ENCODE data around the gene PARP15.

DNA sequence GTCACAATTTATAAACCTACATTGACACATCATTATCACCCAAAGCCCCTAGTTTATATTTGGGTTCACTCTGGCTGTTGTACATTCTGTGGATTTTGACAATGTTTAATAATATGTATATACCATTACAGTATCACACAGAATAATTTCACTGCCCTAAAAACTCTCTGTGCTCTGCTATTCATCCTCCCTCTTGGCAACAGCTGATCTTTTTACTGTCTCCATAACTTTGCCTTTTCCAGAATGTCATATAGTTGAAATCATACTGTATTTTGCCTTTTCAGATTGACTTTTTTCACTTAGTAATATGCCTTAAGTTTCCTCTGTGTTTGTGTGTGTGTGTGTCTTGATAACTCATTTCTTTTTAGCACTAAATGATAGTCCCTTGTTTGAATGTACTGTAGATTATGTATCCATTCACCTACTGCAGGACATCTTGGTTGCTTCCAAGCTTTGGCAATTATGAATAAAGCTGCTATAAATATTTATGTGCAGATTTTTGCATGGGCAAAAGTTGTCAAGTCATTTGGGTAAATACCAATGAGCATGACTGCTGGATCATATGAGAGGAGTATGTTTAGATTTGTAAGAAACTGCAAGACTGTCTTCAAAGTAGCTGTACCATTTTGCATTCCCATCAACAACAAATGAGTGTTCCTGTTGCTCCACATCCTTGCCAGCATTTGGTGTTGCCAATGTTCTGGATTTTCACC is 9.5 kb downstream of the PARP15 start:
- TF ChIP-seq, protein P1, sequence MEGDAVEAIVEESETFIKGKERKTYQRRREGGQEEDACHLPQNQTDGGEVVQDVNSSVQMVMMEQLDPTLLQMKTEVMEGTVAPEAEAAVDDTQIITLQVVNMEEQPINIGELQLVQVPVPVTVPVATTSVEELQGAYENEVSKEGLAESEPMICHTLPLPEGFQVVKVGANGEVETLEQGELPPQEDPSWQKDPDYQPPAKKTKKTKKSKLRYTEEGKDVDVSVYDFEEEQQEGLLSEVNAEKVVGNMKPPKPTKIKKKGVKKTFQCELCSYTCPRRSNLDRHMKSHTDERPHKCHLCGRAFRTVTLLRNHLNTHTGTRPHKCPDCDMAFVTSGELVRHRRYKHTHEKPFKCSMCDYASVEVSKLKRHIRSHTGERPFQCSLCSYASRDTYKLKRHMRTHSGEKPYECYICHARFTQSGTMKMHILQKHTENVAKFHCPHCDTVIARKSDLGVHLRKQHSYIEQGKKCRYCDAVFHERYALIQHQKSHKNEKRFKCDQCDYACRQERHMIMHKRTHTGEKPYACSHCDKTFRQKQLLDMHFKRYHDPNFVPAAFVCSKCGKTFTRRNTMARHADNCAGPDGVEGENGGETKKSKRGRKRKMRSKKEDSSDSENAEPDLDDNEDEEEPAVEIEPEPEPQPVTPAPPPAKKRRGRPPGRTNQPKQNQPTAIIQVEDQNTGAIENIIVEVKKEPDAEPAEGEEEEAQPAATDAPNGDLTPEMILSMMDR (IDR thresholded peaks at IDR 0.05; ENCODE audit: low read depth, low read length), result no peak
- TF ChIP-seq POLR2A (IDR thresholded peaks at IDR 0.05; ENCODE audit: extremely low read depth, insufficient read length) (no peak), MYC (IDR thresholded peaks at IDR 0.05; ENCODE audit: low read depth, low read length) (no peak)
- TF ChIP-seq, protein P2, sequence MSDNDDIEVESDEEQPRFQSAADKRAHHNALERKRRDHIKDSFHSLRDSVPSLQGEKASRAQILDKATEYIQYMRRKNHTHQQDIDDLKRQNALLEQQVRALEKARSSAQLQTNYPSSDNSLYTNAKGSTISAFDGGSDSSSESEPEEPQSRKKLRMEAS (IDR thresholded peaks at IDR 0.05; ENCODE audit: low read depth, low read length), result no peak
